Stimulated activated CD4-positive, alpha-beta T cell treated with anti-CD3 and anti-CD28 coated beads, TNF-alpha, amount 100 ng/mL, for 1 hour (primary cell): ENCODE data around the gene ARHGAP24.
"Not testable (repeated sequence)": the region's sequence is repeated elsewhere in the genome, so short reads cannot be mapped to it uniquely, and the experiment has no call there.

Source experiments
- DNase-seq, 3 donors: peaks; one replicate each; pipeline ENCODE4 v3.0.0-alpha.2; 2020; ENCODE audit warnings: low read depth in 3 of 3, low spot score in 1 of 3

The ARHGAP24 gene

DNA sequence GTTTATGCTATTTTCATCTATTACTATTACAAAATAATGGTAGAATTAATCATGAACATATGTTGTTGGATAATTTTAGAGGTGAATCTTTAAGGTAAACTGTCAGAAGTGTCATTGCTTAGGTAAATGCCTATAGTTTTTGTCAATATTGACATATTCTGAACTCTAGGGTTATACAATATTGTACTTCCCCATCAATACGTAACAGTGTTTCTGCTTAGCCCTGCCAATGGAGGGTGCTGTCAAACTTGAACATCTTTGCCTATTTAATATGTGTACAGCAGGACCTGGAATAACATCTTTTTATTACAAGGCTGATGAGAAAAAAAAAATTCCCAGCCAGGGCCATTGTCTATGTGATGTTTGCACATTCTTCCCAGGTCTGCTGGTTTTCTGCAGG is 40.8 kb downstream of the ARHGAP24 start:
- DNase-seq: no peak

DNA sequence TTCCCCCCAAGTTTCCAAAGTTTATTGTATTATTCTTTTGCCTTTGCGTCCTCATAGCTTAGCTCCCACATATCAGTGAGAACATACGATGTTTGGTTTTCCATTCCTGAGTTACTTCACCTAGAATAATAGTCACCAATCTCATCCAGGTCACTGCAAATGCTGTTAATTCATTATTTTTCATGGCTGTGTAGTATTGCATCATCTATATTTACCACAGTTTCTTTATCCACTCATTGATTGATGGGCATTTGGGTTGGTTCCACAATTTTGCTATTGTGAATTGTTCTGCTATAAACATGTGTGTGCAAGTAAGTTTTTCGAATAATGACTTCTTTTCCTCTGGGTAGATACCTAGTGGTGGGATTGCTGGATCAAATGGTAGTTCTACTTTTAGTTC is 43.6 kb downstream of the ARHGAP24 start:
- not testable (repeated sequence) for DNase-seq

DNA sequence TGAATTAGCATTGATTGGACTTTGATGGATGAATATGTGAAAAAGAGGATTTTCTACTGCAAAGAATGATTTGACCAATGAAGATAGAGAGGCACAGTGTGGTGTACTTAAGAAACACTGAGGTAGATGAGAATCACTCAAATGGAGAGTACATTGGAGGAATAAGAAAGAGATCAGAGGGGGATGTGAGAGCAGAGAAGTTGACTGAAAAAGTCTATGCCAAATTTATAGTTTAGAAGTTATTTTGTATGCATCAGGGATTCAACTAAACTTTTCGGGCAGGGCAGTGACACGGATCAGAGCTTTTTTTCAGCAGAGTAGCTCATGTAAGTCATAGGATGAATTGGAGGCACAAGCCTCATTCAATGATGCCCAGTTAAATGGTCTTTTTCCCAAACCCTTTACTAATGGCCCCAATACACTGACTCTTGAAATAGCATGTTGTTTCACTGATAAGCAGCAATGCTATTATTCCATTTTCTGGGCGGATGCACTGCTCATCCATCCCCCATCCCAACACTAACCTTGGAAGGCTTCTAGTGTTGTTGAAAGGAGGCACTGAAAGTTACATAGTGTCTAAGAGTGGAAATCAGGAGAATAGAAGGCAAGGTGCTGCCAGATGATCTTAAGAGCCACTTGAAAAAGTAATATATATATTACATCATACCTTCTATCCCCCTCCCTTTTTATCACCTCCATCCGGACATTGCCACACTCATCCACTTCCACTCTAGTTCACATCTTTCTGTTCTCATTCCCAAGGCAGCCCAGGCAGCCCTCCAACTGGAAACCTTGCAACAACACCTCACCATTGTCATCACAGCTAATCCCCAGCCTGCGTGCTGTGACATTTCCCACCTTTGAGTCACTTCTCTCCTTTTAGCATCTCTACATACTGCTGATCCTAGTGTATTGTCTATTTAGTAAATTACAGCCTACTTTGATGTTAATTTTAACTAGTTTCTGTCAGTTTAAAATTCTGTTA is 46.1 kb downstream of the ARHGAP24 start:
- DNase-seq: no peak

DNA sequence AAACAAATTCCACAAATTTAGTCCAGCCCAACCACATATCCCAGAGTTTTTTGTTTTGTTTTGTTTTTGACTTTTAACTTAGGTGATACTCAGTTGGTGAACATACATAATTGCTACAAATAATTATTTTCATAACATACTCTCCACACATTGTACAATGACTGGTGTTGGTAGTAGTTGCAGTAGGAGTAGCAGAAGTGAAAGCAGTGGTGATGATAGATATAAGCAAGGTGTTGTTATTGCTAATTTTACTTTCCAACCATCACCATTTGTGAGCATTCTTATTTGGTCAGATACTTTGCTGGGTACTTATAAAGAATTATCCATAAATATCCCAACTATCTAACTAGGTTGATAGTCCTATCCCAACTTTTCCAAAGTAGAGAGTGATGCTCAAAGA is 47.3 kb downstream of the ARHGAP24 start:
- DNase-seq: no peak

DNA sequence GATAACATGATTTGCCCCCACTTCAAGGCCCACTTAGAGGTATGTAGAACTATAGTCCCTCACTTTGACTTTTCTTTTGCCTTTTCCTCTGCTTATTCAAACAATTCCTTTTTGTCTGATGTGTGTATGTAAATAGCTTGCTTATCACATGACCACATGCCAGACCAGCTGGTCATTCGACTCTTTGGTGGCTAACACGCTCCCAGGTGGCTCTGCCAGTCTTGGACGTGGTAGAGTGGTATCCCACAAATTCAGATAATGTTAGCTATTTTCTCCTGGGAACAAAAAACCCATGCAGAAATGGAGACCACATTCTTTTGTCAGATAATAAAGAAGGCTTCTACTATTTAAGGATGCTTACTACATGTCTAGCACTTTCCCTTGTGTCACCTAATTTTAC is 47.9 kb downstream of the ARHGAP24 start:
- DNase-seq: no peak

DNA sequence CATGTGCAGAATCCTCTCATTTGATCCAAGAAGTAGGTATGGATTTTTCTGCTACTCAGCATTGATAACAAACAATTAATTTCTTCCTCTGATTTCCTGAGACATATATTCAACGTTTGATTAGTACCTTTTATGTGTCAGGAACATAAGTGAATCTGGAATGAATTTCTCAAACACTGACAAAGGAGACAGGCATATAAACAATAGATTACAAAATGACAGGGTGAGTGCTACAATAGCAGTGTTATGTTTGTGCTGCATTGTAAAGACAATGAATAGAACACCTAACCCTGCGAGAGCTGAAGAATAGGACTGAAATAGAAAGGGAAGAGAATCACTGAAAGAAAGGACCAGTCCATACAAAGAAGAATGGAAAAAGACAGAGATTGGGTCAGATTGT is 52.9 kb downstream of the ARHGAP24 start:
- no peak for DNase-seq

DNA sequence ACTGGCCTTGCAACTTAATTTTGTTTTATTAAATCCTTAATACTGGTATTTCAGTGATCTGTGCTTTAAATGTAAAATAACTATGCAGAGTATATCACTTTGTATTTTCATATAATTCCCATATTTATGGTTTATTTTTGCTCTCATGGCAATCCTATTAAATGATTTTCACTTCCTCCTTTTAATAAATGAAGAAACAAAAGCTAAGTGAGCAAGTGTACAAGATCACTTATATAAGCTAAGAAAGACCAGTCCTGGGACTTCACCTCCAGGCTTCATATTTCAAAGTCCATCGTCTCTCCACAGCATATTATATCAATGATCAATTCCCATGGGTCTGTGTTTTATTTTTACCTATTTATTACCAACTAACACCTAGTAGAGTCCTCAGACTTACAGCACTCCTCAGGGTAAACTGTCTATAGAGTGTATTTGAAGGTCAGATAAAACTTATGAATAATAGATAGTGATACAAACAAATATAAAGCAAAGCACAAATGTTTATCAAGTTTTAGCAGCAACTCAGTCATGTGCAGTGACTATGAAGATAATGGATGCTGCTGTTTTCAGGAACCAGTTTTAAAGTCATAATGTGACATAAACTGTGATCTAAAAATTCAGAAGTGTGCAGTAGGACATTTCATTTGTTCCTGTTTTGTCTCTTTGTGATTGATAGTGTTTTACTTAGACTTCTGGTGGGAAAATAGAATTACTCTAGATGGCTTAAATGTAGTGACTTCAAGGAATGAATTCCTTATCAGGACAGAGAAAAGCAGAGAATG is 56.8 kb downstream of the ARHGAP24 start:
- DNase-seq: no peak

DNA sequence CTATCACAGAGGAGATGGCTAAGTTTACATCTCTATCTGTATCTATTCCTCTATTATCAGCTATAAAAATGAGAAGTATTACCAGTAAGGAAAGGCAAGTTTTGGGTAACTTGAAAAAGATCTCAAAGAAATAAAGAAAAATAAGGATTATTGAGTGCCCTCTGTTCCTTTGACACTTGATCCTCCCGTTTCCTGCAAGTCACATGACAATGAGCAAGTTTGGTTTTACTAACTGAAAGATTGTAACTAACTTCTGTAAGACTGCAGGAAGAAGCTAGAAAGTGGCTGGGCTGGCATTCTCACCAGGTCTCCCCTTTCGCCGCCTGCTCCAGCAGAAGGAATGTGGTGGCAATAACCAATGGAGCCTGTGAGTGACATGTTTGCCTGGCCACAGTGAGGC is 59.2 kb downstream of the ARHGAP24 start:
- DNase-seq: no peak

DNA sequence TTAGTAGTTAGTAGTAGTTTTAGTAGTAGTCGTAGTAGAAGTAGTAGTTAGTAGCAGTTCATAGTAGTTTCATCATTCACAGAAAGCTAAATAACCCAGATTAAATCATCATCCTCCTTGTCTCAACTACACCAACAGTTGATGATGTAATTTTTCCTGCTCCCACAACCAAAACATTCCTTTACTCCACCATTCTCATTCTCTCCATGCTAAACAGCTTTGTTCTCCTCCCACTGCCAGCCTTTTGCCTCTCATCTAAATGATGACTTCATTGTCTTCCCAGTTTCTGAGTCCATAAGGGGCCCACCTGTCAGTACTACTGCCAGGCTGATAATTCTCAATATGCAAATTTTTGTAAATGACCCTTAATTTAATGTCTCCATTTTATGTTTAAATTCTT is 68.9 kb downstream of the ARHGAP24 start:
- DNase-seq: no peak

DNA sequence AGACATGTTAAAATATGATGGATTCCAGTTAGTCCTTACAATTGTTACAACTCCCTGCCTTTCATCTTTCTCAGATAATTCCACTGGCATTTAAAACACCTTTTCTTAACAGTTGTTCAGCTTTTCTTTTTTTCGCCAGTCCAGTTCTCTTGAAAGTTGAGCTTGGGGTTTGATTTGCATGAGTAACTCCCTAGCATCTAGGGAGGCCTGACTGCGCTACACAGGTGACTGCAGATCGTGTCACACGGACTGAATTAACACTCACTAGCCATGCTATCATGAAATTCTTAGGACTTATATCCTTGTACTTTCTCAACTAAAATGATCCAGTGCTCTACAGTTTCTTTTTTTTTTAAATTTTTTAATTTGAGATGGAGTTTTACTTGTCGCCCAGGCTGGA is 69.8 kb downstream of the ARHGAP24 start:
- no peak for DNase-seq

DNA sequence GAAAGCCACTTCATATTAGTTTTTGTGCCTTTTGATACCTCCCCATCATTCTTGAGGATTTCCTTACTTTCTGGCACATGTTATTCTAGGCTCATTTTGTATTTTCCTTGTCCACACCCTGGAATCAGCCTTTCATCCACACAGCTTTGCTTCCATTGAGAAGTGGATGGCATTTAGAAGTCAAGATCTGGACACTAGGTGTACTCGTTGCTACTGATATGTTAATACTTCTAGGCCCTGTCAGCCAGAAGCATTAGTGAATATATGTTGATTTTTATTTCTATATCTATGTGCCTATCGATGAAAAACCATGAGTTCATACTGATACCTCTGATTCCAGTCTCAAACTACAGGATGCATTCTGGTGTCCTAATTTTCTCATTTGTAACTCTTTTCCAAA is 73.2 kb downstream of the ARHGAP24 start:
- DNase-seq: no peak

DNA sequence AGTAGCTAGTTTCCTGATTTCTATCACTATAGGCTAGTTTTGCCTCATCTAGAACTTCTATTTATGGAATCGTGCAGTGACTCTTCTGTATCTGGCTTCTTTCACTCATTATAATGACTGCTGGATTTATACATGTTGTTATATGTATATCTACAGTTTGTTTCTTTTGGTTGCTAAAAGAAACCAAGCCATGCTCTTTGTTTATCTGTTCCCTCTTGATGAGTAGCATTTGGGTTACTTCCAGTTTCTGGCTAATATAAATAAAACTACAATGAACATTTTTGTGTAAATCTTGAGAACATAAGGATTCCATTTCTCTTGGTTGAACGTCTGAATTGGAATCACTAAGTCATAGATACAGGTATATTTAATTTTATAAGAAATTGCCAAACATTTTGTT is 73.9 kb downstream of the ARHGAP24 start:
- no peak for DNase-seq

DNA sequence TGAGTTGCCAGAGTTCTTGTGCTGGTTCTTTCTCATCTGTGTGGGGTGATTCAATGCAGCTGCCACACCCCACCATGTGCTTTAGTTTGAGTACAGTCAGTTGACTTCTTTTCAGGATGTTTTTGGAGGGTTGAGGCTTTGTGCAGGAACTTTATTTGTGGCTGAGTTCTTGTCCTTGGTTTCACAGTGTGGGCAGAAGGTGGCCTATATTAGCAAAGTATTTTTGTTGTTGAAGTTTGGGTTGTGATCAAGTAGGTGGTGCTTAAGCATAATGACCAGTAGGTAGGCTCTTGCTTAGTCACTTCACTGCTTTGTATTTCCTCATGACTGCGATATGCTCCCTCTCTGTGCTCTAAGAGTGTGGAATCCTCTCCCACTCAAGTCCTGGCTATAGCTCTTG is 80.3 kb downstream of the ARHGAP24 start:
- no peak for DNase-seq

DNA sequence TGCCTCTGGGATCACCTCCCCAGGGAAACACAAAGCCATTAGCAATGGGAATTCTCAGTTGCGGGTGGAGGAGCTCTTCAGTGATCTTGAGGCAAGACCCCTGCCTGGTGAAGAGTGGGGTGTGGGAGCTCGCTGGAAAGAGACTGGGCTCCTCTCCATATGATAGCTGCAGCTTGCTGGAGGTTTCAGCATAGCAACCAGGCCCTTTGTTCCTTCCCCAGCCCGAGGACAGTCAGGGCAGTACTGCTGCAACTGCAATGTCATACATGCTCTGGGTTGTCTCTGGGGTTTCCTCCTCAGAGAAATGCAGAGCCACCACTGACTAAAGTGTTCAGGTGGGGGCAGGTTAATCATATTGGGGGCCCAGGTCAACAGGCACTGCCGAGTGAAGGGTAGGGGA is 81.3 kb downstream of the ARHGAP24 start:
- DNase-seq: no peak

DNA sequence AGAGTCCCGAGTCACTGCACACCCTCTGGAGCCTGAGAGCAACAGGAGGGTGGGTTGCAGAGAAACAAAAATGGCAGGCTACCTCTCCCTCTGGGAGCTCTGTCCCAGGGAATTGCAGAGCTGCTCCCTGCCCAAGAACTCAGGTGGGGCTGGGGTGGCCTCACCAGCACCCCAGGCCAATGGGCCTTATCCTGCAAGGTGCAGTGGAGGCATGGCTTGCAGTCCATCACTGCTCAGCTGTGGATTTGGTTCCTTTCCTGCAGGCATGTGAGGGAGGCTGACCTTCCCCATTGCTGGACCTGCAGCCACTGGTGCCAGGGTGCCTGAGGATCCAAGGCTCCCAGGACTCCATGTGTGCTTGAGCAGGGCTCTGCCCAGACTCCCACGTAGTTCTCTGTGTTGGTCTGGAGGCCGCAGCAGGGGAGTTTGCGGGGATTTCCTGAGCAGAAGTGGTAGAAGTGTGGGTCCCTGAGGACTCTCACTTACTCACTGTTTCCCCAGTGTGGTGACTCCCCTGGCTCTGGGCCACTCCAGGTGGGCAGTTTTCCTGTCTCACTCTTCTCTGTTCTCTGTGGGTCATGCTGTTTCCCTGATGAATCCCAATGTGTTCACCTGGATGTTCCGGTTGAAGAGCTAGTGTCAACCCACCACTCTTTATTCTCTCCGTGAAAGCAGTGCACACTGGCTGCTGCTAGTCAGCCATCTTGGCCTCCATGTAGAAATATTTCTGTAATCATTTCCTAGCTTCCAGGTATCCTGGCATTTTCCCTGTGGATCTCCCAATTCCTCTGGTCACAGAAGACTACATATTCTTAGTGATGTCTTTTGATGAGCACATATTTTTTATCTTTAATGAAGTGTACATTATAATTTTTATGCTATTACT is 82.3 kb downstream of the ARHGAP24 start:
- no peak for DNase-seq

DNA sequence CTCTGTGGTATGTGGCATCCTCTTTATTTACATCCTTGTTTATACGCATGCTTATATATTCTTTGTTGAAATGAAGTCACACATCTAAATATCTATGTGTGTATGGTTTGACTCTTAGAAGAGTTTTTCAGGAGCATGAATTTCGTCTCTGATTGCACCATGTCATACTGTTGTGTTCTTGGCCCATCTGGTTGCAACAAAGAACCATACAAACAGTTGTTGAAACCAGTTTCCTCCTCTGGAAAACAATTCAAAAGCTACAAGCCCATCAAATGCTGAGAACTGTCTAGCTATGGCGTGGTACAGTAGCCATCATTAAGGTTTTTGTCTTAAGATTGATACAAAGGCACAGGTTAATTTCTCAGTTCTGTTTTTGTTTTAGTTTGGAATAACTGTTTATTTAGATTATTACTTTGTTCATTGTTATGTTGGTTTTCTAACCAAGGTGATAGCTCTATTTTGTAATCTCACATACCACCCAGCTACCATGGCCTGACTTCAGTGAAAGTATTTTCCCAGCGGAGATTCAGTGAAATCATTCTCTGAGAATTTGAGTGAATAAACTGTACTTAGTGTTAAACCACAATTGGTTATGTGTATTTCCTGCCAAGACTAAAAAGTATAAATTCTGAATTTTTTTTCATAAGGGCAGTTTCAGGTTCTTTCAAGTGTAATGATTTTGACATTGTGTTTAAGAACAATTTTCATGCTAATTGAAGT is 91.0 kb downstream of the ARHGAP24 start:
- no peak for DNase-seq

DNA sequence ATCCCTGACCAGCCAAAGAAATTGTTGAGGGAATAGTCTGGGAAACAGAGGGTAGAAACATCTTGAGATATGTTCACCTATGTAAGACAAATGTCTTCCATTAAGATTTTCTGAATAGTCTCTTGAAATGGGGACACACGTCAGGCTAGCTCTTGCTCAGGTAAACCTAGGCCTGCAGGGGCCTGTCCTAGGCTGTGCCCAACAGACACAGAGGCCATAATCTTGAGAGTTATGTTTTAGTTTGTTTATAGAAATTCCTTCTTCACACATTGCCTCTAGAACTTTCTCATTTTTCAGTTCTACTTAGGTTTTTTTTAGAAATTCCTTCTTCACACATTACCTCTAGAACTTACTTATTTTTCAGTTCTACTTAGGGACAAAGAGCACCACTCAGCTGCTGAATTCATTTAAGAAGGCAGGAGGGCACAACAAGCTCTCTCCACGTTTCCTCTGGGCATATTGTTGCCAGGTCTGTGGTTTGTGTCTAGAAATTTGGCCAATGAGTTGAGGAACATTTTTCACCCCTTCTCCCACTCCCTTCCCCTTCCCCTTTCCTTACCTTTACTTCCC is 94.9 kb downstream of the ARHGAP24 start:
- DNase-seq: no peak

DNA sequence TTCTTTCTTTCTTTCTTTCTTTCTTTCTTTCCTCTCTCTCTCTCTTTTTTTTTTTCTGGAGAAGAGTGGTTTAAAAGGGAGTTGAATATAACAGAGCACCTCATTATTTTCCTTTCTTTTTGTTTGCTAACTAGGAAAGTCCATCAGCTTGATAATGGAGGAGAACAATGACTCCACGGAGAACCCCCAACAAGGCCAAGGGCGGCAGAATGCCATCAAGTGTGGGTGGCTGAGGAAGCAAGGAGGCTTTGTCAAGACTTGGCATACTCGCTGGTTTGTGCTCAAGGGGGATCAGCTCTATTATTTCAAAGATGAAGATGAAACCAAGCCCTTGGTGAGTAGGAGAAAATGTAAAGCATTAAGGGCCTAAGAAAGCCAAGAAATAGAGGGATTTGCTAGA is 95.4 kb downstream of the ARHGAP24 start:
- DNase-seq: no peak

DNA sequence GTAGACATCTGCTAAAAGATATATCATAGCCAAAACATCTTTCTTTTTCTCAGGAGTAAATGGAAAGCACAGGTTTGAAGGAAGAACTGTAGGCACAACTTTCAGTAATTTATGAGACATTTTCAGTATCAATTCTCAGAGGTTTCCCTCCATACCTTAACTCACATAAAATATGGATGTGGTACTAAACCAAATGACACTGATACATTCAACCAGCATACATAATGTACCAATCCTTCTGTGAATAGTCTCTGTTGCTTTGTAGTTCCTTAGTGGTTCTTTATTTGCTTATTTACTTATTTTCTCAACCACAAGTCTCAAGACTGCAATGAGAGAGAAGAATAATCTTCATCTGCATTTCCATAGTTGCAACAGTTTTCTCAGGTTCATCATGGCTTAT is 96.1 kb downstream of the ARHGAP24 start:
- no peak for DNase-seq

DNA sequence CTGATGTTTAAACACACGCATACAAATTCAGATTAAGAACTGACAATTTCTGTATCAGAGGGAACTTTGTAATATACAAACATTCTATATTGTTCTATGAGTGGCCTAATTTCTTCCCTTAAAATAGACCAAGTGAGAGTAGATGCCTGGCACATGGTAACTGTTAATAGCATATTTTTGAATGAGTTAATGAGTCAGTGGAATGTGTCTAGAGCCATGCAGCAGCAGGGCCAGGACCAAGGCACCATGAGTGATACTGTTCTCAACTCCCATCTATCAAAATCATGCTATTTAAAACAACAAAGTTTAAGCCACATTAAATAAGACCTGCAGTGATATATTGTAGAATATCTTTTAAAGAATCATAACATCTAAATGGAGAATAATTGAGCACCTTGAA is 98.3 kb downstream of the ARHGAP24 start:
- no peak for DNase-seq
